GOT3 (cell line): ENCODE results near the gene HMGCLL1.

Experiments
- DNase-seq: peaks from one replicate; lab custom pipeline; 2025; ENCODE audit warnings: mixed read lengths; lab: John Stamatoyannopoulos, UW

The HMGCLL1 gene

DNA sequence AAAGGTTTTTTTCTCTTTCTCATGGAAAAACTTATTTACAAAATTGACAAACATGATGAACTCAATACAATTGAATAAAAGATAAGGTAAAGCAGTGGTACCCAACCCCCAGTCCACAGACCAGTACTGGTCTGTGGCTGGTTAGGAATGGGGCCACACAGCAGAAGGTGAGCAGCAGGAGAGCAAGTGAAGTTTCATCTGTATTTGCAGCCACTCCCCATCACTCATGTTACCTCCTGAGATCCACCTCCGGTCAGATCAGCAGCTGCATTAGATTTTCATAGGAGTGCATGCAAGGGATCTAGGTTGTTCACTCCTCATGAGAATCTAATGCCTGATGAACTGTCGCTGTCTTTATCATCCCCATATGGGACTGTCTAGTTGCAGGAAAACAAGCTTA lies 47.5 kb downstream of the HMGCLL1 start:
- DNase-seq, result no peak

DNA sequence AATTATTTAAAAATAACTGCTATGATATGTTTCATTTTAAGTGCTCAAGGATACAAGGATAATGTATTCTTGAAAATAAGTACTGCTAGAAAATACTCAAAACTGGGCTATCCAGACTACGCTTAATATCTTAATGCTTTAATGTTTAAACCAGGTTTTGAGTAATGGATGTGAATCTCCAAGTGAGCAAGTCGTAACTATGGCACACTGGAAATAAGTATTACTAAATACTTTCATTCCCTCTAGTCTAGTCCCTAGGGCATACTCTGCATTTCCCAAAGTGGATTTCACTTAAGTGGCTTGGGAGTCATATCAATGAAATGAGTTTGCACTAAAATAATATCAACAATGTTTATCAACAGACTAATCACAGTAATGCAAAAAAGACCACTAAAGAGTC lies 48.1 kb downstream of the HMGCLL1 start:
- DNase-seq, result no peak

DNA sequence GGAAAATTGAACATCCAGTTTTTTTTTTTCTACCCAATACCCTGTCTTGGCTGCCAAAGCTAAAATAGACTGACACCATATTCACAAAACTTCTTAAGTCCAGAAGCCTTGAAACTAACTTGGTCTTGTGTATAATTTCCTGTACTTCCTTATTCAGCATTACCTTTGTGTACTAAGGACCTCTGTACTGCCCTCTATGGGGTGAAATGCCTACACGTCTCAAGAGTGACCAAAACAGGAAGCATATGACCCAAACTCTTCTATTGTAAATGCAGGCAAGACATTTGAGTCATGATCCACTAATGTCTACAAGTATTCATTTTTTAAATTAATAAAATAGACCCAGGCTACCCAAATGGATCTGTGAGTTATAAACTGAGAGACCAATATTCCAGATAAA lies 50.4 kb downstream of the HMGCLL1 start:
- no peak for DNase-seq

DNA sequence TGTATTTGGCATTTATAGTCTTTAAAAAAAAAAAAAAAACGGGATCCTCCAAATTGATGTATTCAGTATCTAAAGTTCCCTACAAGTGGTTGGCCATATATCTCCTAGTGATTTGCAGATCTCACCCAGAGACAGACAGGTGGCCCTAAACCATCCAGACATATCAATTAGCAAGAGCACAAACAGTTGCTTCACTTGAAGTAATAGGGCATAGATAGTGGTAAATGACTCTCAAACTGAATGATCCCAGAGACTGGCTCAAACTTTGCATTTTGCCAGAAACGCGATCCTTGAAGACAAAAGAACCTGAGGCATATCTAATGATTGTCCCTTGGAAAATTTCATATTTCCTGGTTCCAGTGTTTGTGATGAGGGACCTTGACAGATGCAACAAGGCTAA lies 54.6 kb downstream of the HMGCLL1 start:
- DNase-seq, result no peak

DNA sequence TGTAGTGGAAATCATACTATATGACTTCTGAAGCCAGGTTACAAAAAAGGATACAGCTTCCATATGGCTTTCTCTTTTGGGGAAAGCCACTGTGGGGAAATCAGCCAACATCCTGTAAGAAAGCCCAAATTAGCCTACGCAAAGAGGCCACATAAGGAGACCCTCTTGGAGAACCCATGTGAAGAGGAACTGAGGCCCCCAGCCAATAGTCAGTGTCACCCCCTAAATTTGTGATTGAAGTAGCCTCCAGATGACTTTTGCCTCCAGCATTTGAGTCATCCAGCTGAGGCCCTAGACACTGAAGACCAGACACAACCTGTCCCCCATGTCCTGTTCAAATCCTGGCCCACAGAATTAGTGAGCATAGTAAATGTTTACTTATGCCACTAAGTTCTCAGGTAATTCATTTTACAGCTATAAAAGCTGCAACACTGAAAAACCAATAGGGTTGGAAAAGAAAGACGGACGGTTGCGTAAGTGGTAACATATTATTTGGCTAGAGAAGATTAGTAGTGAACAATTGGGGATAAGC lies 60.4 kb downstream of the HMGCLL1 start:
- no peak for DNase-seq

DNA sequence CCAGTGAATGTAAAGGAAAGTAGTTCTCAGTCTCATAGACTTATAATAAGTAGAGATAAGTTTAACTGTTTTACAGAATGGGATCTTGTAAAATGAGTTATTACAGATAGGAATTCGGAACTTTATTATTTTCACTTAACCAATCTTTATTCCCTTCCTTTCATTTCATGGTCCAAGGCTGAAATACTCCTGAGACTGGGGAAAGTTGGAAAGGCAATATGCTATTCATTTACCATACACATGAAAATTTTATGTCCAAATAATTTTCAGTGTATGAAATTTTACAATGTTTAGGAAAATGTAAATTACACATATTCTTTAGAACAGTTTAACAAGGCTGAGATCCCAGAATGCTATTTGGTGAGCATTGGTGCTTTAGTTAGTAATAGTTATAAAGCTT lies 62.3 kb downstream of the HMGCLL1 start:
- DNase-seq, result no peak

DNA sequence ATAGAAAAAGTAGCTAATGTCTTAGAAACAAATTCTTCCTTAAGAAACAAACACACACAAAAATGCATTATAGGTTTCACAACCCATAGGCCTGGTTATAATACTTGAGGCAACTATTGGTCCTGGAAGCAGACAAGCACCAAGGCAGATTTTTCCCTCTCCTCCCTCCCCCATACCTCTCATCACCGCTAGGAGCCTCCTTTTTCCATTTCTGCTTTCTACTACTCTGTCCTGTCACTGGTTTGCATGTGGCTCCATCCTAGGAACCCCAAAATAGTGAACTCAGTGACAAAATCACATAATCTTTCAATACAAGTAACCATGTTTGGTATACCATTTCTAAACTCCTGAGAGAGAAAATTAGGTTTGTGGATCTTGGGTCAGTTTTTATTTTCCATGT lies 66.1 kb downstream of the HMGCLL1 start:
- DNase-seq, result no peak

DNA sequence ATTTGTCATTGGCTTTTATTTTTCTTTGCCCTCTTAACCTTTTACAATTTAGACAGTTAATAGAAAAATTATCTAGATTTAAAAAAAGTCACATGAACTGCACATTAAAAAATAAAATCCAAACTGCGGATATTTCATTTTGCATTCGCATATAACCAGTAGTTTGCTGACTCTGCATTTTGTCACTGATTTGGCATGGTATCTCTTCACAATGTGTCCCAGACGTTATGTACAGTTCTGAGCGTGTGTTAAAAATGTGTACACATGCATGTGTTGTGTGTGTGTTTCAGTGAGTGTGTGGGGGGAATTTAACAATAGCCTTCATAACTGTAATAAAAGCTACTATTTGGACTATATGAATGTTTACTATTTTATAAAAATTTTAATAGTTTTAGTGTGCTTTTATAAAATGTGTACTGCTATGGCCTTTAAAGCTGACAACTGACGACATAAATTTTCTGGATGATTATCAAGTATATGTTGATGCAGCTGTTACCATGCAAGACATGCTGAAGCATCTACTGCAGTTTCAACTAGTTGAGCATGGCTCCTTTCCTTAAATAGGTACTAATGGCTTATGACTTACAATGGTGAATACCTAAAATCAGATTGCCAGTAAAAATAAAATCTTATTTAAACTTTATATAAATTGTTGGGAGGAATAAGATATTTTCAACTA lies 67.7 kb downstream of the HMGCLL1 start:
- DNase-seq, result no peak

DNA sequence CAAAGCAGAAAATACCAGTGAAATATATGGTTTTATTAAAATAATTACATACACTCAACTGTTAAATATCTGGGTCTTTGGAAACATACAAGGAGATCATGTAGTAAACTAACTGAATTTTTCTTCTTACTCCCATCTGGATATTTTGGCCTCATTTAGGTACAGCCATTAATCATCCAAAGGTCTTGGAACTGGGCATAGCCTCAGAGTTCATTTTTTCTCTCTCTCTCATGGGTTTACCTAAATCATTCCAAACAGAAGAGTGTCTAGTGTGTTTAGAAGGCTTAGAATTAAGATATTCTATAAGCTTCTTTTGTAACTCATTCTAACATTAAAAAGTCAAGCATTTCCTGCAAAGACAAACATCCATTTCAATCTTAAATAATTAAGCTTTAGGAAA lies 79.4 kb downstream of the HMGCLL1 start:
- DNase-seq, result no peak

DNA sequence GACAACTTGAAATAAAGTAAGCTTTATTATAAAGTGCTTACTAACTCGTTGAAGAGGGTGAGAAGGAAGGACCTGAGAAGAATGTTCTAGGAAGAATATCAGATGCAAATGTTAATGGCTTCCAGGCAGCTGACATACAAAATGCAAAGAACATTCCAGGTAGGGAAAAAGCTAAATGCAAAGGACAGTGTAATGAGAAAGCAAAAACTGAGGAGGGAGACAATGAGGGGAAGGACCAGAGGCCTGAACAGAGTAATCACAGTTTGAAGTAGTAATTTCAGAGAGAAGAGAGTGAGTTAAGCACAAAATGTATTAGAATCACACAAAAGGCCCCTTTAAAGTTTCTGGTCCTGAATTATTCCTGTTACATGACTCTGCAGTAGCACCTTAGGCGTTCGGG lies 81.3 kb downstream of the HMGCLL1 start:
- DNase-seq, result no peak

DNA sequence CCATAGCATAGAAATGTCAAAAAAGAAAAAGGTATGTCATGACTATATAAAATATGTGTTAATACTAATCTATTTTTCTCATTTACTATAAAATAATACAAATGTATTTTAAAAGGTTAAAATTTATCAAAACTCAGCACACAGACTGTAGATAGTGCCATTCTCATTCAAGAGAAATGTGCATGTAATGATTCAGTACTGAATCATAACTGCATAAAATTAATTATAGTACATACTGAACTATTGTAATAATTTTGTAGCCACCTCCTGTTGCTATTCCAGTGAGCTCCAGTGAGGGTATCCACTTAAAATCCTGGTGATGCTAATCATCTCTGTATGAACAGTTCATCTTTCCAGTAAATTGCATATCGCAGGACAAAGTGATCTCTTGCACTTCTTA lies 82.8 kb downstream of the HMGCLL1 start:
- DNase-seq, result no peak

DNA sequence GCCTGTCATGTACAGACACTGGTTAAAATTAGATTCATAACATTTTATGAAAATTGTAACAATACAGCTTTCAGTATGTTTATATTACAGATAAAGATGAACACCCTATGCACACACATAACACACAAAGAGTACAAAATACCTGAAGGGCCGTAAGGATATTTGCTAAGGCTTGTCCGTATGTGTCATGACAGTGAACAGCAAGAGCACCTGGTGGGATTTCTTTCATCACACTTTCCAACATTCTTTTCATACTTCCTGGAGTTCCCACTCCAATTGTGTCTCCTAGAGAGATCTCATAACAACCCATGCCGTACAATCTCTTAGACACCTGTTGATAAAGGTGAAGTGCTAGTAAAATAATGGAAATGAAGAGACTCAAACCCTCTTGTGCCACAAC lies 83.7 kb downstream of the HMGCLL1 start:
- no peak for DNase-seq

DNA sequence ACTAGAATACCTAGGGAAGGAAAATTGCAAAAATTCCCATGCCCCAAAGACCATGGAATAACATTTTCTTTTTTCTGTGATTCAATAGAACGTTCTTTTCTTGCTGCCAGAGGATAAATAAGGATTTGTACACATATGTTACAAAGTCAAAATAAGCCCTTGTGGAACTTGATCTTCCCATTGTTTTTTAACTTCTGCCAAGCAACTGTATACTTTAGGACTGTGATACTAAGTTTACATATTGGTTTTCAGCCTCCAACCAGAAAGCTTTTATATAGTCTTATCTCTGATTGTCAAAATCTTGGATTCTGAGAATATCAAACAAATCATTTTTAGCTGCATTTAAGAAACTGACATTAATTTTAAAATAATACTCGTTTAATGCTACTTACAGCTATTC lies 84.6 kb downstream of the HMGCLL1 start:
- DNase-seq, result no peak

DNA sequence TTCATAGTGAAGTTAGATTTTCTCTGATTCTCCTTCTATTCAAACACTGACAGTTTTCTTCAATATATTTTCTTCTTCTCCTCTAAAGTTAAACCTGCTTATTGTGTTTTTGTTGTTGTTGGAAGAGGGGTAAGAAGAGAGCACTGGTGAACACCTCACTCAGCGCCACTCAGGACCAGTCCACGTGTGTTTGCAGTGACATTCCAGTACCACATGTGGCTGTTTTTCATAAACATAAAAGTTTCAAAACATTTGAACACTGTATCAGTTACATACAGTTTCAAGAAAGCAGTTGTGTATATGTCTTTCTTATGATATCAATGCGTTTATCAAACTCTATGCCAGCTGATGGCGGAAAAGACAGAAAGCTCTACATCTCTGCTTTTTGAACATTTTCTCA lies 86.7 kb downstream of the HMGCLL1 start:
- DNase-seq, result no peak

DNA sequence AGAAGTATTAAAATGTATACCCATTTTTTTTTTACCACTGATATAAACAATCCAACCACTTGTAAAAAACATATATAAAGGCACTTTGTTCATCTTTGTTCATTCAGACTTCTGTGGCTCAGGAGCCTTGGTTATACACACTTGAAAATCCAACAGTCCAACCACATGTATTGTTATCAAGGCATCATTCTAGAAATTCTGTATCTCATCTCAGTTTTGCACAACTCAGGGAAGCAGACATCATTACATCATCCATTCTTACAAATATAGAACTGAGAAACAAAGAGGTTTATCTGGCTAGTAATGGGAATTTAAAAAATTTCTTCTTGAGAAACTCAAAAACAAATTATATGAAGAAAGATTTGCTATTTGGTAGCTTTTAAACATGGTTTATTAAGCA lies 88.1 kb downstream of the HMGCLL1 start:
- no peak for DNase-seq

DNA sequence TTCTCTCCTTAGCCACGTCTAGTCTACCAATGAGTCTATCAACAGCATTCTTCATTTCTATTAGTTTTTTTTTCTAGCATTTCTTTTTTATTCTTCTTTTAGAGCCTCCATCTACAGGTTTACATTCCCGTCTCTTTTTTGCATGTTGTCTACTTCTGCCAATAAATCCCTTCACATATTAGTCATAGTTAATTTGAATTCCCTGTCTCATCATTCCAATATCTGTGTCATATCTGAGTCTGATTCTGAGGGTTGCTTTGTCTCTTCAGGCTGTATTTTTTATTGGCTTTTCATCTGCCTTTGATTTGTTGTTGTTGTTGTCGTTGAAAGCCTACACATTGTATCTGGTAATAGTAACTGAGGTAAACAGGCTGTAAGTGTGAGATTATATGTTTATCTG lies 104.6 kb downstream of the HMGCLL1 start:
- no peak for DNase-seq

DNA sequence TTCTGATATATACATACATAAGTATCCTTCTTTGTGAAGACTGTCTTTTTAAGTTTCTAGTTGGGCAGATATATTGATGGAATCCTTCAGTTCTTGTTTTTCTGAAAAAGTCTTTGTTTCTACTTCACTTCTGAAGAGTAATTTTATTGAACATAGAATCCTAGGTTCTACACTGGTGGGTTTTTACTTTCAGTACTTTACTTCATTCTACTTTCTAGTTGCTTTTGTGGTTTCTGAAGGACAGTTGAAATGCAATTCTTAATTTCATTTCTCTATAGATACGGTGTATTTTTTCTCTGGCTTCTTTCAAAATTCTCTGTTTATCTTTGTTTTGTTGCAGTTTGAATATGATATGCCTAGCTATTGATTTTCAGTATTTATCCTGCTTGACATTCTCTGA lies 105.3 kb downstream of the HMGCLL1 start:
- no peak for DNase-seq

DNA sequence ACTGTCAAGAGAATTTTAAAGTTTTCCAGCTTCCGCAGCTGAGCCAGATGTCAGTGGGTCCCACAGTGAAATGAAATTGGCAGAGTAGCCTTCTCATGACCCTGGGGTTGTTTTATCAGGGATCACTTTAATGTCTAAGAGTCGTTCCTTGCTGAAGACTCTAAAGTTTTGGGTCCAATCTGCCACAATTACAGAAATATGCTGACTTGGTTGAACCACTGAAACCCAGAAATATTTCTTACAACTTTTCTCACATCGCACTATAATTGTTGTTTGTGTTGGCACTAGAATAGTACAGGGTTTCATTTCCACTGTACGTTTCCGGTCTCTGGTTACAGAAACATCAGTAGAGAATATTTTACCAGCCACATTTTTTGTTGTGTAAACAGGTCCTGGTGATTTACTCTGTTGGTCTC lies 109.0 kb downstream of the HMGCLL1 start:
- DNase-seq, result no peak

DNA sequence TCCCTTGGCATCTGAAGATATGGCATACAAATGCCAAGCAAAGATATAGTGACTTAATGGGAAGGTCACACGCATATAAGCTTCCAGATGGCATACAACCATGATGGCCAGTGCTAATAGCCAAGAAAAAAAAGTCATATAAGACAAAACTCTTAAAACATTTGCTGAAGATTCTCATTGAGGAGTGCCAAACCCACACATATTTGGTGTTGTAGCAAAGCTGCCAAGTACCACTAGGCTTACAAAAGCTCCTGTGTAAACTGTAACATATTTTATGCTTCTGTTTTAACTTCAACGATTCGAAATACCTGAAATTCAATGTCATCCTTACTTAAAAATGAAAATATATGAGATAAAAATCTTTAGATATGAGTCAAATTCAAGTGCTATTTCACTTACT lies 123.0 kb downstream of the HMGCLL1 start:
- no peak for DNase-seq

DNA sequence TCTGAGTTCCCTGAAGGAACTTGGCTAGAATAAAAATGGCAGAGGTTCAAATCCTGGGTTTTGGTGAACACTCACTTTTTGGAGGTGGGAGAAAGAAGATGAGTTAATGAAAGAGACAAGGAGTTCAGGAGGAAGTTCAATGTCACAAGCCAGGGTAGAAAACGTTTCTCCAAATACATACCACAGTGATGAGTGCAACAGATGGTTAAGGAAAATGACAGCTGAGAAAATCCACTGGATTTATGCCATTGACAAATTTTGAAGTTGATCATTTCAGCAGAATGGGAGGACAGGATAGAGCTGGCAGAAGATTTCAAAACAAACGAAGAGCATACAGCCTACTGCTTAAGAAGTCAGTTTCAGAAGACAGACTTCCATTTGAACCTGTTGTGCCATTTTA lies 129.0 kb downstream of the HMGCLL1 start:
- DNase-seq, result no peak

DNA sequence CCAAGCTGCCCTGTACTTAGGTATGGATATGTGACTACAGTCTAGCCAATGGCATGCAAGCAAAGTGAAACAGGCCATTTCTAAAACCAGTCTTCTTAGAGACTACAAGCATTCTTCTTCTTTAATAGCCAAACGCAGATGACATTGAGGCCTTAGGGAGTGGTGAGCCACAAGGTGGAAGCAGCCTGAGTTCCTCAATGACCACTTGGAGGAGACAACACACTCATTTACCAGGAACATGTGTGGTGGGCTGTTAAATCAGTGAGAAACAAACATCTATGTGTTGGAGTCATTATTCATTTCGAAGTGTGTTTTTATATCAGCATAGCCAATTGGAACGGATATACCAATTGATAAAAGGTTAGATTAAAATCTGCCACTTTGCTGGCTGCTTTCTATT lies 129.8 kb downstream of the HMGCLL1 start:
- DNase-seq, result no peak

DNA sequence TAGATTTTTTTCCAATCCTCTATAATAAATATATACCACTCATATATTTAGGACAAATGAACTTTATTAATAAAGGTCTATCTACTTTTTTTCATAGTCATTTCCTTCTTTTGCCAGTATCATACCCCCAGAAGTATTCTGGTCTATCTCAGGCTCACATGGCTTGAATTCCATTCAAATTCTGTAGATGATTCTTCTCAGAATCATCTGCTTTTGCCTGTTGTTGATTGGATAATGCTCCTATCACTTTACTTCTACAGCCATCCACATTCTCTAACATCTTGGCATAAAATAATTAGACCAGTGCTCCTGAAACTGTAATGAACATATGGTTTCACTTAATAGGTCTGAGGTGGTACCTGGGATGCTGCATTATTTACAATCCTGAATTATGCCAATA lies 130.5 kb downstream of the HMGCLL1 start:
- DNase-seq, result no peak

DNA sequence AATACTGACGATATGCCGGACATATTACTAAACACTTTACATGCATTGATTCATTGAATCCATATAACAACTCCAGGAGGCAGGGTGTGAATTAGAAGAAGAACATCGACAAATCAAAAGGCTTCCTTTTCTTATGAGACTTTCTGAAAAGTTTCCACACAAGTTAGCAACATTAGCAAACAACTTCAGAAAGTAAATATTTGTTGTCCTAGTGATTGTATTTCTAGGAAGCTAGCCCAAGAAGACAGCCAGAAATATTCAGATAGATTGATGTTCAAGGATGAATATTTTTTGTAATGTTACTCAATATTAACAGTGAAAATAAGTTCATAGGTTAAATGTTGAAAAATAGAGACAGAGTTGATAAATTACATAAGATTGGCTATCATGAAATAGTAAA lies 131.1 kb downstream of the HMGCLL1 start:
- DNase-seq, result no peak

DNA sequence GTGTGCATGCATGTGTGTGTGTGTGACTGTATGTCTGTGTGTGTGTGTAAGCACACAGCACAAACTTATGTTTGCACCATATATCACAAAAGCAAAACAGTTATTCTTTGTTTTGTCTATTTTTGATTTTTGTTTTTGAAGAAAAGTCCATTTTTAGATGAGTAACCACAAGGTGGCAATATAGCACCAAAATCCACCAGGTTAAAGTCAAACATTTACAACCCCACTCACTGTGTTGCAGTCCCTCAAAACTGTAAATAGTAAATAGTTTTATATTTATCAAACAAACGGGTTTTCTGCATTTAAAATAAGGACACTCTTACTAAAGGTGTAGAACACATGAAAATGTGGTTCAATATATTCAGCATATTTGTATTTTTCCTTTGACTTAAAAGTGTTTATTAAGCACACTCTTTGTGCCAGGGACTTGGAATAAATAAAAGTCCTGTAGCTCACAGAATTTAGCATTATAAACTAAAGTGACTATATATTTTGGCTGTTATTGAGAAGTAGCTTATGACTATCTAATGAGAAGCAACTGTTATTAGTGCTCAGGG lies 133.3 kb downstream of the HMGCLL1 start:
- DNase-seq, result no peak
